ENCODE data around the gene TMPRSS9. TPM values are rescaled to one million over a fixed set of nuclear protein-coding genes. Genes with fewer than 3 reads are reported as not detected.

The TMPRSS9 gene
- total and polyA plus RNA-seq, 2 of the 13 experiments (the other 11 are each of a cell fraction or from before 2014, with no cell fraction given) = 2.5 to 5.2 TPM

GRCh38 chr19:2333027-2333806 is 26.8 kb upstream of the TMPRSS9 start:
- Histone ChIP-seq H3K4me2 (ENCODE audit: low read depth, low read length) (peak overlapping the region; percentile 57), H3K9me3 (ENCODE audit: low read length) (no peaks in the 10 kb centered on the region), H4K20me1 (ENCODE audit: insufficient read depth, low read length) (peaks cover 8% of the 10 kb centered on the region; the same call in 1 of the 2 replicates), H3K27me3 (ENCODE audit: control insufficient read depth in 1 of 2, insufficient read depth in 2 of 2, low read length in 2 of 2) (no peaks in the 10 kb centered on the region; a peak in 1 of 5 replicates), H3K4me3 (replicated peaks in 1 of 3; ENCODE audit: insufficient read depth in 1 of 3, low read depth in 2 of 3, low read length in 3 of 3) (peak overlapping the region in 1 of 3 experiments; percentile 45; a peak in 2 of 6 replicates), H3K4me1 (ENCODE audit: insufficient read depth, low read length) (peaks cover 51% of the 10 kb centered on the region), H3K27ac (ENCODE audit: extremely low read length, insufficient read depth, low read length) (no peak overlapping the region), H3K9ac (ENCODE audit: insufficient read depth, low read depth, low read length) (peak overlapping the region; percentile 33; the same call in 1 of the 2 replicates), H3K79me2 (ENCODE audit: insufficient read depth, low read length) (peaks cover 23% of the 10 kb centered on the region), H3K36me3 (replicated peaks in 1 of 2; ENCODE audit: control insufficient read depth in 1 of 2, insufficient read depth in 2 of 2, low read length in 2 of 2) (no peaks in the 10 kb centered on the region), H2AFZ (ENCODE audit: low read length) (no peak overlapping the region)
- ChIA-PET POLR2A (interaction anchor here (0.6 to 1.2 kb wide), 2 partner anchors 143 to 851 kb away, joined by 3 read pairs; no protein-coding TSS in a partner anchor), CTCF (ENCODE audit: low intra/inter-chr PET ratio, low total read pairs) (interaction anchor here (1.0 kb wide), 1 partner anchor 58 kb away, joined by 3 read pairs; no protein-coding TSS in a partner anchor)
- intact Hi-C loops (cut with micrococcal nuclease; ENCODE audit: unreplicated experiment) = no loop called here
- FAIRE-seq (no peak), DNase-seq (ENCODE audit: low spot score) (no peak), ATAC-seq (no peak)
- 38% methylated on average over 14 of the region's 27 CpGs for WGBS (ENCODE audit: low lambda C conversion rate)
- TF ChIP-seq BRCA1 (CRISPR knock-in tag; IDR thresholded peaks at IDR 0.05) (no peak), ZFX (CRISPR knock-in tag; IDR thresholded peaks at IDR 0.05; ENCODE audit: low read depth) (0 out of 2 replicates have a peak, but pooled peaks have one; percentile 28), ZFY (CRISPR knock-in tag; IDR thresholded peaks at IDR 0.05) (0 out of 2 replicates have a peak, but pooled peaks have one; percentile 26), KMT2A (CRISPR knock-in tag; IDR thresholded peaks at IDR 0.05) (0 out of 2 replicates have a peak, but pooled peaks have one; percentile 4)
- TF ChIP-seq, protein P1, sequence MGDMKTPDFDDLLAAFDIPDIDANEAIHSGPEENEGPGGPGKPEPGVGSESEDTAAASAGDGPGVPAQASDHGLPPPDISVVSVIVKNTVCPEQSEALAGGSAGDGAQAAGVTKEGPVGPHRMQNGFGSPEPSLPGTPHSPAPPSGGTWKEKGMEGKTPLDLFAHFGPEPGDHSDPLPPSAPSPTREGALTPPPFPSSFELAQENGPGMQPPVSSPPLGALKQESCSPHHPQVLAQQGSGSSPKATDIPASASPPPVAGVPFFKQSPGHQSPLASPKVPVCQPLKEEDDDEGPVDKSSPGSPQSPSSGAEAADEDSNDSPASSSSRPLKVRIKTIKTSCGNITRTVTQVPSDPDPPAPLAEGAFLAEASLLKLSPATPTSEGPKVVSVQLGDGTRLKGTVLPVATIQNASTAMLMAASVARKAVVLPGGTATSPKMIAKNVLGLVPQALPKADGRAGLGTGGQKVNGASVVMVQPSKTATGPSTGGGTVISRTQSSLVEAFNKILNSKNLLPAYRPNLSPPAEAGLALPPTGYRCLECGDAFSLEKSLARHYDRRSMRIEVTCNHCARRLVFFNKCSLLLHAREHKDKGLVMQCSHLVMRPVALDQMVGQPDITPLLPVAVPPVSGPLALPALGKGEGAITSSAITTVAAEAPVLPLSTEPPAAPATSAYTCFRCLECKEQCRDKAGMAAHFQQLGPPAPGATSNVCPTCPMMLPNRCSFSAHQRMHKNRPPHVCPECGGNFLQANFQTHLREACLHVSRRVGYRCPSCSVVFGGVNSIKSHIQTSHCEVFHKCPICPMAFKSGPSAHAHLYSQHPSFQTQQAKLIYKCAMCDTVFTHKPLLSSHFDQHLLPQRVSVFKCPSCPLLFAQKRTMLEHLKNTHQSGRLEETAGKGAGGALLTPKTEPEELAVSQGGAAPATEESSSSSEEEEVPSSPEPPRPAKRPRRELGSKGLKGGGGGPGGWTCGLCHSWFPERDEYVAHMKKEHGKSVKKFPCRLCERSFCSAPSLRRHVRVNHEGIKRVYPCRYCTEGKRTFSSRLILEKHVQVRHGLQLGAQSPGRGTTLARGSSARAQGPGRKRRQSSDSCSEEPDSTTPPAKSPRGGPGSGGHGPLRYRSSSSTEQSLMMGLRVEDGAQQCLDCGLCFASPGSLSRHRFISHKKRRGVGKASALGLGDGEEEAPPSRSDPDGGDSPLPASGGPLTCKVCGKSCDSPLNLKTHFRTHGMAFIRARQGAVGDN (CRISPR knock-in tag; IDR thresholded peaks at IDR 0.05) = peak; percentile 27; the same call in 1 of the 2 replicates
- BruUV-seq (replicated peaks) = no TSS peak
- in situ Hi-C loops (cut with HindIII; ENCODE audit: extremely low pct_ligation_motif_present, low pct_unique_long_range_greater_than_20kb) = no loop called here
